ENCODE measurements around the gene MOB2. TPM values are rescaled to one million over a fixed set of nuclear protein-coding genes. Genes with fewer than 3 reads are reported as not detected.

MOB2 gene
- total RNA-seq, 1 donor from 2014 or later = 36.5 TPM

- DNase-seq (ENCODE audit: low read depth) = no peak
These were observed 17.1 kb upstream of the MOB2 start for GRCh38 chr11:1503708-1504104.

- no peak for DNase-seq (ENCODE audit: low read depth)
These were observed 16.6 kb upstream of the MOB2 start for GRCh38 chr11:1502954-1503707.

GRCh38 chr11:1502168-1502953 is 15.8 kb upstream of the MOB2 start:
- no peak for DNase-seq (ENCODE audit: low read depth)

- no peak for DNase-seq (ENCODE audit: low read depth)
These were observed 15.0 kb upstream of the MOB2 start for GRCh38 chr11:1501421-1502167.

- no peak for DNase-seq (ENCODE audit: low read depth)
These were observed 14.2 kb upstream of the MOB2 start for GRCh38 chr11:1500466-1501420.

- no peak for DNase-seq (ENCODE audit: low read depth)
These were observed 13.3 kb upstream of the MOB2 start for GRCh38 chr11:1499899-1500298.

- no peak for DNase-seq (ENCODE audit: low read depth)
These were observed 12.8 kb upstream of the MOB2 start for GRCh38 chr11:1499261-1499890.

GRCh38 chr11:1498262-1498661 is 11.7 kb upstream of the MOB2 start:
- no peak for DNase-seq (ENCODE audit: low read depth)

GRCh38 chr11:1497600-1497999 is 11.0 kb upstream of the MOB2 start:
- no peak for DNase-seq (ENCODE audit: low read depth)

GRCh38 chr11:1496761-1497095 is 10.1 kb upstream of the MOB2 start:
- DNase-seq (ENCODE audit: low read depth) = no peak

GRCh38 chr11:1496091-1496760 is 9.6 kb upstream of the MOB2 start:
- no peak for DNase-seq (ENCODE audit: low read depth)

GRCh38 chr11:1494650-1495049 is 8.1 kb upstream of the MOB2 start:
- no peak for DNase-seq (ENCODE audit: low read depth)

- DNase-seq (ENCODE audit: low read depth) = no peak
These were observed 7.2 kb upstream of the MOB2 start for GRCh38 chr11:1493650-1494244.

- DNase-seq (ENCODE audit: low read depth) = no peak
These were observed 4.8 kb upstream of the MOB2 start for GRCh38 chr11:1491379-1491778.

GRCh38 chr11:1490651-1491050 is 4.1 kb upstream of the MOB2 start:
- DNase-seq (ENCODE audit: low read depth) = no peak

GRCh38 chr11:1488575-1489180 is 2.1 kb upstream of the MOB2 start:
- no peak for DNase-seq (ENCODE audit: low read depth)

GRCh38 chr11:1487851-1488574 is 1.4 kb upstream of the MOB2 start:
- DNase-seq (ENCODE audit: low read depth) = no peak

- no peak for DNase-seq (ENCODE audit: low read depth)
These were observed 692 bp upstream of the MOB2 start for GRCh38 chr11:1487091-1487850.

All from renal cortical epithelial cell (primary cell).